CD4-positive, alpha-beta T cell treated with Interleukin-15 for 4 hours (primary cell): Measurements from ENCODE around the gene TTLL8.

Experiments
- DNase-seq: peaks from one replicate; pipeline ENCODE4 v3.0.0-alpha.2; 2020; ENCODE audit warnings: low spot score

TTLL8 gene

GRCh38 chr22:50018608-50019285 lies 39.4 kb downstream of the TTLL8 start:
- DNase-seq = peak; percentile 58

- no peak for DNase-seq
Observed at GRCh38 chr22:50017701-50018224, 40.3 kb downstream of the TTLL8 start.

- DNase-seq = peak; percentile 68
Observed at GRCh38 chr22:50016988-50017700, 41.0 kb downstream of the TTLL8 start.

GRCh38 chr22:50016308-50016987 lies 41.6 kb downstream of the TTLL8 start:
- no peak for DNase-seq

- DNase-seq = no peak
Observed at GRCh38 chr22:50015451-50016307, 42.4 kb downstream of the TTLL8 start.

GRCh38 chr22:50014655-50015401 lies 43.3 kb downstream of the TTLL8 start:
- DNase-seq = no peak

GRCh38 chr22:50014053-50014501 lies 44.0 kb downstream of the TTLL8 start:
- DNase-seq = no peak

- no peak for DNase-seq
Observed at GRCh38 chr22:50012211-50013181, 45.6 kb downstream of the TTLL8 start, which contains the start of gene IL17REL. IL17REL (minus strand) TSS chr22:50012765; CDS start chr22:50012646, 119 bp downstream.

GRCh38 chr22:50011447-50012210 lies 46.5 kb downstream of the TTLL8 start:
- DNase-seq = no peak

- DNase-seq = peak; percentile 71
Observed at GRCh38 chr22:50010676-50011446, 47.2 kb downstream of the TTLL8 start.

GRCh38 chr22:50009765-50010675 lies 48.1 kb downstream of the TTLL8 start:
- no peak for DNase-seq

- no peak for DNase-seq
Observed at GRCh38 chr22:50009251-50009650, 48.8 kb downstream of the TTLL8 start.

GRCh38 chr22:50008151-50009040 lies 49.7 kb downstream of the TTLL8 start:
- no peak for DNase-seq

GRCh38 chr22:50007057-50007511 lies 51.0 kb downstream of the TTLL8 start:
- no peak for DNase-seq

- DNase-seq = no peak
Observed at GRCh38 chr22:50004918-50005317, 53.2 kb downstream of the TTLL8 start.

GRCh38 chr22:50002791-50003190 lies 55.3 kb downstream of the TTLL8 start:
- DNase-seq = no peak
